Uterus (tissue), 2 donors: ENCODE measurements around the gene CDH13.

ENCODE experiments used
- CTCF ChIP-seq, 4 experiments: fragments of 200-600 bp in 2 of 4; fragments of 450-650 bp in 2 of 4; sonication (generic) in 2 of 4; IDR thresholded peaks; one replicate each; pipeline ENCODE4 v1.5.1; 2016 to 2019; ENCODE audit warnings: antibody characterized with exemption in 4 of 4, mild to moderate bottlenecking in 2 of 4, moderate library complexity in 1 of 4
- POLR2A ChIP-seq, 2 donors: fragments of 450-650 bp; IDR thresholded peaks; one replicate each; pipeline ENCODE4 v1.6.1; 2016; ENCODE audit warnings: antibody characterized with exemption in 2 of 2, mild to moderate bottlenecking in 1 of 2, moderate library complexity in 1 of 2

- TF ChIP-seq CTCF (IDR thresholded peaks at IDR 0.05) (no peak), POLR2A (IDR thresholded peaks at IDR 0.05) (no peak)
These were observed 247.9 kb downstream of the CDH13 start for GRCh38 chr16:82874672-82875071.
